Epithelial cell of umbilical artery (primary cell): ENCODE measurements around the gene TCL1B. TPM values are rescaled to one million over a fixed set of nuclear protein-coding genes. Genes with fewer than 3 reads are reported as not detected.

ENCODE experiments used
- total RNA-seq: library from RNA; depleted of rRNA; stranded (reverse); fragments of >200 nt; gene quantifications from 2 replicates; pipeline ENCODE4 v1.2.3, GENCODE V29; 2014

Gene TCL1B, protein sequence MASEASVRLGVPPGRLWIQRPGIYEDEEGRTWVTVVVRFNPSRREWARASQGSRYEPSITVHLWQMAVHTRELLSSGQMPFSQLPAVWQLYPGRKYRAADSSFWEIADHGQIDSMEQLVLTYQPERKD
- total RNA-seq: not detected in 2 replicates

DNA sequence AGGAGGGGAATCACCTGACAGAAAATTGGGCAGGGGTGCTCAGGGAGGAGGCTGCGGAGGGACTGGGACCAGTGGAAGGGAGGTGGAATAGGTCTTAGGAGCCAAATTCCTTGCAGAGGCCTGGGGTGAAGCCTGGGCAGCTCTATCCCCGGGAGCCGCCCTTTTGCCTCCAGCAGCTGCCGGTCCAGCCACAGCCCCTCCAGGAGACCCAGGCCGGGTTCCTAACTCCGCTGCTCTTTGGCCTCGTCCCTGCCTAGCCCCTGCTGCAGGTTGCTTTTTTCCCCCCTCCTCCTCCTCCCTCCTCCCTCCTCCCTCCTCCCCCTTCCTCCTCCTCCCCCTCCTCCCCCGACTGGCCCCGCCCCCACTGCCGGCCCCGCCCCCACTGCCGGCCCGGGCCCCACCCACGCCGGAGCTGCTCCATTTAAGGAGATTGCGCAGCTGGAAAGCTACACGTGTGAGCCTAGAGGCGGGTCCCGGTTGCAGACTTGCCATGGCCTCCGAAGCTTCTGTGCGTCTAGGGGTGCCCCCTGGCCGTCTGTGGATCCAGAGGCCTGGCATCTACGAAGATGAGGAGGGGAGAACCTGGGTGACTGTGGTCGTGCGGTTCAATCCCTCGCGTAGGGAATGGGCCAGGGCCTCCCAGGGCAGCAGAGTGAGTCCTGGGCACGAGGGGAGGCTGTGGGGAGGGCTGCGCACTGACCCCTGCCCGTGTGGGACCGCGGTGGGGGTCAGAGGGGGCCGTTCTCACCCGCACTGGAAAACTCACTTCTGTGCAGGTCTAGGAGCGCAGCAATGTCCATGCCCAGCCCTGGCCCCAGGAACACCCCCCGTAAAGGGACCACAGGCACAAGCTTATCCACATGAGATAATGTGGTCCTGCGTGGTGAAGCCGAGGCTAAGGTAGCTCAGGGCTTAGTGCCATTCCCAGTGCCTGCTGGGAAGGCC is at the start of gene TCL1B:
Gene TCL1B, plus strand, starts transcription at position 449 of the 945 bp plus-strand sequence. Its CDS starts 42 bp downstream, at position 491.

GRCh38 chr14:95713596-95714371 is 27.6 kb downstream of the TCL1B start, which contains the start of gene TCL1A:
TCL1A (minus strand) TSS chr14:95714125; CDS start chr14:95714066, 59 bp downstream.

Other genes starting within 250 kb of the TCL1B start
- gene SYNE3, start 169.8 kb upstream of the TCL1B start, total RNA-seq: 5.5 and 10.8 TPM in 2 replicates
- gene GLRX5, start 151.4 kb upstream of the TCL1B start, total RNA-seq: 63.4 and 71.1 TPM in 2 replicates
- not detected in 2 replicates for gene TCL1A, start 27.7 kb downstream of the TCL1B start, total RNA-seq
- gene TUNAR, start 190.4 kb downstream of the TCL1B start, total RNA-seq: not detected in 2 replicates